HepG2 (cell line): ENCODE data around the gene CPNE1. TPM values are rescaled to one million over a fixed set of nuclear protein-coding genes. Genes with fewer than 3 reads are reported as not detected.

Experiments
- ATRX ChIP-seq: sonication (generic); formaldehyde crosslinking; IDR thresholded peaks from 2 replicates; pipeline ENCODE4 v1.4.0; 2020; ENCODE audit warnings: missing genetic modification reagents, borderline replicate concordance
- CREM ChIP-seq, 2 experiments: sonication (generic) in 1 of 2; formaldehyde crosslinking in 1 of 2; IDR thresholded peaks; 2 replicates each; pipeline versions ENCODE4 v1.4.0 to v1.6.1; 2016 to 2020; ENCODE audit warnings: antibody characterized with exemption in 1 of 2, mild to moderate bottlenecking in 1 of 2, missing genetic modification reagents in 1 of 2
- E2F1 ChIP-seq: sonication (generic); formaldehyde crosslinking; IDR thresholded peaks from 2 replicates; pipeline ENCODE4 v1.5.0; 2020; ENCODE audit warnings: missing genetic modification reagents
- FOSL1 ChIP-seq: sonication (generic); formaldehyde crosslinking; IDR thresholded peaks from 2 replicates; pipeline ENCODE4 v1.9.0; 2021; ENCODE audit warnings: missing genetic modification reagents, borderline replicate concordance
- KDM1A ChIP-seq: IDR thresholded peaks from 2 replicates; pipeline ENCODE4 v1.6.1; 2016; ENCODE audit warnings: missing compliant biosample characterization
- MAF1 ChIP-seq: sonication (generic); formaldehyde crosslinking; IDR thresholded peaks from 2 replicates; pipeline ENCODE4 v1.5.0; 2020; ENCODE audit warnings: missing genetic modification reagents, borderline replicate concordance
- MEIS2 ChIP-seq: sonication (generic); formaldehyde crosslinking; IDR thresholded peaks from 2 replicates; pipeline ENCODE4 v1.9.0; 2021; ENCODE audit warnings: mild to moderate bottlenecking, missing genetic modification reagents
- RFX3 ChIP-seq: IDR thresholded peaks from 2 replicates; pipeline ENCODE4 v1.6.1; 2016; ENCODE audit warnings: missing biosample characterization, missing genetic modification reagents
- SMAD1 ChIP-seq: sonication (generic); formaldehyde crosslinking; IDR thresholded peaks from 2 replicates; pipeline ENCODE4 v1.4.0; 2020; ENCODE audit warnings: missing genetic modification reagents, low read depth, mild to moderate bottlenecking, borderline replicate concordance
- ZBTB1 ChIP-seq: sonication (generic); formaldehyde crosslinking; IDR thresholded peaks from 2 replicates; pipeline ENCODE4 v1.4.0; 2020; ENCODE audit warnings: missing genetic modification reagents, borderline replicate concordance
- ZBTB2 ChIP-seq: sonication (generic); formaldehyde crosslinking; IDR thresholded peaks from 2 replicates; pipeline ENCODE4 v1.8.0; 2022; ENCODE audit warnings: low read depth, missing genetic modification reagents
- ZBTB38 ChIP-seq: sonication (generic); formaldehyde crosslinking; IDR thresholded peaks from 2 replicates; pipeline ENCODE4 v1.5.1; 2020; ENCODE audit warnings: mild to moderate bottlenecking, missing genetic modification reagents
- ZFYVE20 ChIP-seq: sonication (generic); formaldehyde crosslinking; IDR thresholded peaks from 2 replicates; pipeline ENCODE4 v1.8.0; 2023; ENCODE audit warnings: low read depth, mild to moderate bottlenecking, moderate library complexity, missing genetic modification reagents, borderline replicate concordance
- ZNF263 ChIP-seq: sonication (generic); formaldehyde crosslinking; IDR thresholded peaks from 2 replicates; pipeline ENCODE4 v1.4.0; 2020; ENCODE audit warnings: missing genetic modification reagents
- ZNF639 ChIP-seq: conservative IDR thresholded peaks from 2 replicates; pipeline ENCODE4 v1.6.1; 2018; ENCODE audit warnings: missing genetic modification reagents
- ZNF644 ChIP-seq: IDR thresholded peaks from 2 replicates; pipeline ENCODE4 v1.6.1; 2016; ENCODE audit warnings: low read depth
- polyA plus RNA-seq, 8 experiments: library from polyadenylated mRNA; depleted of rRNA in 3 of 8; stranded (reverse) in 7 of 8; unstranded in 1 of 8; fragments of >200 nt; fragmentation: Illumina TruSeq in 4 of 8; extraction: Trizol in 4 of 8; gene quantifications; 2 replicates each; pipeline versions ENCODE4 v1.2.1 to v1.2.3, GENCODE V29; 2011 to 2016; ENCODE audit warnings: low read depth in 4 of 8, missing spikeins in 1 of 8, mixed read lengths in 1 of 8; ENCODE audit not compliant: insufficient read depth in 1 of 8
- total RNA-seq, 5 experiments: library from RNA; depleted of rRNA; stranded (reverse); fragments of >200 nt; fragmentation: Illumina TruSeq; extraction: Trizol; gene quantifications; 2 replicates each; pipeline ENCODE4 v1.2.3, GENCODE V29; 2016; ENCODE audit warnings: low read depth in 1 of 5
- TF ChIP-seq, protein P1 (sequence below): IDR thresholded peaks from 2 replicates; pipeline ENCODE4 v1.6.1; 2016; ENCODE audit warnings: low read depth, borderline replicate concordance
- TF ChIP-seq, protein P2 (sequence below): sonication (generic); formaldehyde crosslinking; IDR thresholded peaks from 2 replicates; pipeline ENCODE4 v1.4.0; 2020; ENCODE audit warnings: mild to moderate bottlenecking, missing genetic modification reagents
- TF ChIP-seq, protein P3 (sequence below): sonication (generic); formaldehyde crosslinking; IDR thresholded peaks from 2 replicates; pipeline ENCODE4 v1.9.0; 2022; ENCODE audit warnings: missing genetic modification reagents, mild to moderate bottlenecking, borderline replicate concordance

CPNE1 gene
- total and polyA plus RNA-seq, 2 of the 13 experiments (the other 11 are each of a cell fraction or from before 2014, with no cell fraction given), result 408 to 431 TPM

DNA sequence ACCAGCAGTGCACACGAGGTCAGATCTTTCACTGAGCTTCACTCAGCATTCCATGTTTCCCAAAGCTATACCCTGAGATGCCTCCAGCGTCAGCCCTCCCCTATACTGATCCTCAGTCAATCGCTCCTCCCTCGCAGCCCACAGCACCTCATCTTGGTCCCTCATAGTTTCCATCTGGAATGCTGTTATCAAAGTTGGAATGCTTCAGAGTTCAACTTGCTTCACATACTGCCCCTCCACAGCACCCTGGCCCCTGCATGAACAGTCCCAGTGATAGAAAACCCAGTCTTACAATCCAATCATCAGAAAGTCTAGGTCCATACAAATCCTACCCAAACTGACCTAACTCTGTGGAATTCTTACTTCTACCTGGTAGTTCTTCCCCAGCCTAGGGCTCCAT, 29.0 kb downstream of the CPNE1 start (continued):
- TF ChIP-seq, protein P1, sequence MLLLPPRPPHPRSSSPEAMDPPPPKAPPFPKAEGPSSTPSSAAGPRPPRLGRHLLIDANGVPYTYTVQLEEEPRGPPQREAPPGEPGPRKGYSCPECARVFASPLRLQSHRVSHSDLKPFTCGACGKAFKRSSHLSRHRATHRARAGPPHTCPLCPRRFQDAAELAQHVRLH (CRISPR knock-in tag), result no peak
- TF ChIP-seq RFX3 (CRISPR knock-in tag) (no peak), KDM1A (CRISPR knock-in tag) (no peak), MAF1 (CRISPR knock-in tag) (no peak), ZBTB1 (CRISPR knock-in tag) (no peak), MEIS2 (no peak), CREM (IDR thresholded peaks at IDR 0.05) (no peak), CREM (CRISPR knock-in tag; IDR thresholded peaks at IDR 0.05) (no peak), ATRX (CRISPR knock-in tag) (no peak), E2F1 (CRISPR knock-in tag) (no peak), ZBTB38 (CRISPR knock-in tag) (no peak), ZNF644 (CRISPR knock-in tag) (no peak), ZNF263 (CRISPR knock-in tag) (peak; percentile 58; the same call in 1 of the 2 replicates), SMAD1 (no peak), FOSL1 (no peak), ZFYVE20 (no peak), ZNF639 (CRISPR knock-in tag) (no peak), ZBTB2 (CRISPR knock-in tag) (no peak)
- TF ChIP-seq, protein P2, sequence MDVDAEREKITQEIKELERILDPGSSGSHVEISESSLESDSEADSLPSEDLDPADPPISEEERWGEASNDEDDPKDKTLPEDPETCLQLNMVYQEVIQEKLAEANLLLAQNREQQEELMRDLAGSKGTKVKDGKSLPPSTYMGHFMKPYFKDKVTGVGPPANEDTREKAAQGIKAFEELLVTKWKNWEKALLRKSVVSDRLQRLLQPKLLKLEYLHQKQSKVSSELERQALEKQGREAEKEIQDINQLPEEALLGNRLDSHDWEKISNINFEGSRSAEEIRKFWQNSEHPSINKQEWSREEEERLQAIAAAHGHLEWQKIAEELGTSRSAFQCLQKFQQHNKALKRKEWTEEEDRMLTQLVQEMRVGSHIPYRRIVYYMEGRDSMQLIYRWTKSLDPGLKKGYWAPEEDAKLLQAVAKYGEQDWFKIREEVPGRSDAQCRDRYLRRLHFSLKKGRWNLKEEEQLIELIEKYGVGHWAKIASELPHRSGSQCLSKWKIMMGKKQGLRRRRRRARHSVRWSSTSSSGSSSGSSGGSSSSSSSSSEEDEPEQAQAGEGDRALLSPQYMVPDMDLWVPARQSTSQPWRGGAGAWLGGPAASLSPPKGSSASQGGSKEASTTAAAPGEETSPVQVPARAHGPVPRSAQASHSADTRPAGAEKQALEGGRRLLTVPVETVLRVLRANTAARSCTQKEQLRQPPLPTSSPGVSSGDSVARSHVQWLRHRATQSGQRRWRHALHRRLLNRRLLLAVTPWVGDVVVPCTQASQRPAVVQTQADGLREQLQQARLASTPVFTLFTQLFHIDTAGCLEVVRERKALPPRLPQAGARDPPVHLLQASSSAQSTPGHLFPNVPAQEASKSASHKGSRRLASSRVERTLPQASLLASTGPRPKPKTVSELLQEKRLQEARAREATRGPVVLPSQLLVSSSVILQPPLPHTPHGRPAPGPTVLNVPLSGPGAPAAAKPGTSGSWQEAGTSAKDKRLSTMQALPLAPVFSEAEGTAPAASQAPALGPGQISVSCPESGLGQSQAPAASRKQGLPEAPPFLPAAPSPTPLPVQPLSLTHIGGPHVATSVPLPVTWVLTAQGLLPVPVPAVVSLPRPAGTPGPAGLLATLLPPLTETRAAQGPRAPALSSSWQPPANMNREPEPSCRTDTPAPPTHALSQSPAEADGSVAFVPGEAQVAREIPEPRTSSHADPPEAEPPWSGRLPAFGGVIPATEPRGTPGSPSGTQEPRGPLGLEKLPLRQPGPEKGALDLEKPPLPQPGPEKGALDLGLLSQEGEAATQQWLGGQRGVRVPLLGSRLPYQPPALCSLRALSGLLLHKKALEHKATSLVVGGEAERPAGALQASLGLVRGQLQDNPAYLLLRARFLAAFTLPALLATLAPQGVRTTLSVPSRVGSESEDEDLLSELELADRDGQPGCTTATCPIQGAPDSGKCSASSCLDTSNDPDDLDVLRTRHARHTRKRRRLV (CRISPR knock-in tag), result no peak
- TF ChIP-seq, protein P3, sequence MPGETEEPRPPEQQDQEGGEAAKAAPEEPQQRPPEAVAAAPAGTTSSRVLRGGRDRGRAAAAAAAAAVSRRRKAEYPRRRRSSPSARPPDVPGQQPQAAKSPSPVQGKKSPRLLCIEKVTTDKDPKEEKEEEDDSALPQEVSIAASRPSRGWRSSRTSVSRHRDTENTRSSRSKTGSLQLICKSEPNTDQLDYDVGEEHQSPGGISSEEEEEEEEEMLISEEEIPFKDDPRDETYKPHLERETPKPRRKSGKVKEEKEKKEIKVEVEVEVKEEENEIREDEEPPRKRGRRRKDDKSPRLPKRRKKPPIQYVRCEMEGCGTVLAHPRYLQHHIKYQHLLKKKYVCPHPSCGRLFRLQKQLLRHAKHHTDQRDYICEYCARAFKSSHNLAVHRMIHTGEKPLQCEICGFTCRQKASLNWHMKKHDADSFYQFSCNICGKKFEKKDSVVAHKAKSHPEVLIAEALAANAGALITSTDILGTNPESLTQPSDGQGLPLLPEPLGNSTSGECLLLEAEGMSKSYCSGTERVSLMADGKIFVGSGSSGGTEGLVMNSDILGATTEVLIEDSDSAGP, result no peak
